Endothelial cell of umbilical vein (primary cell): Measurements from ENCODE around the gene BMERB1. TPM values are rescaled to one million over a fixed set of nuclear protein-coding genes. Genes with fewer than 3 reads are reported as not detected.

ENCODE experiments used
- BruUV-seq: library from RNA; stranded (reverse); fragments of 400-500 nt; replicated peaks from 2 replicates; lab custom pipeline; 2021; lab: Mats Ljungman, UMichigan
- CTCF ChIA-PET: fragments of 300-600, 350-600 bp; sonication (Branson Sonifier 250); formaldehyde crosslinking; loops from one replicate; lab custom pipeline; 2021; ENCODE audit warnings: antibody characterized with exemption, inconsistent platforms; lab: Charles Lee
- POLR2A ChIA-PET: fragments of 300-600, 350-600 bp; sonication (Branson Sonifier 250); formaldehyde crosslinking; loops from one replicate; lab custom pipeline; 2021; ENCODE audit warnings: antibody characterized with exemption, inconsistent platforms; lab: Charles Lee
- DNase-seq: peaks from one replicate; pipeline ENCODE4 v3.0.0-alpha.2; 2011; ENCODE audit warnings: low read depth, low spot score
- FAIRE-seq: peaks from 2 replicates; lab custom pipeline; 2011; peaks lifted over from hg19 to GRCh38; lab: Jason Lieb, UNC
- H2AFZ ChIP-seq: 2 replicates; pipeline ENCODE4 v1.6.0; 2012; ENCODE audit warnings: low read depth, low read length, control low read depth, inconsistent platforms
- H3K27ac ChIP-seq: 2 replicates; pipeline ENCODE4 v1.5.1; 2011; ENCODE audit warnings: low read depth, mild to moderate bottlenecking, control low read depth, low read length, moderate library complexity; ENCODE audit not compliant: insufficient read depth
- H3K27me3 ChIP-seq, 2 experiments: 2 replicates each; pipeline versions ENCODE4 v1.6.0 to v1.6.1; 2011; ENCODE audit warnings: low read length in 2 of 2, mixed read lengths in 1 of 2; ENCODE audit not compliant: control insufficient read depth in 2 of 2, insufficient read depth in 2 of 2
- H3K36me3 ChIP-seq, 2 experiments: 2 replicates in 1 of 2; 3 replicates in 1 of 2; pipeline ENCODE4 v1.5.1; 2011; ENCODE audit warnings: low read length in 2 of 2, mild to moderate bottlenecking in 1 of 2, moderate library complexity in 1 of 2; ENCODE audit not compliant: control insufficient read depth in 2 of 2, insufficient read depth in 2 of 2; ENCODE audit errors: extremely low read depth in 1 of 2
- H3K4me1 ChIP-seq: 3 replicates; pipeline ENCODE4 v1.5.1; 2011; ENCODE audit warnings: mild to moderate bottlenecking, low read length; ENCODE audit not compliant: control insufficient read depth, insufficient read depth; ENCODE audit errors: extremely low read depth
- H3K4me2 ChIP-seq: 2 replicates; pipeline ENCODE4 v1.6.1; 2011; ENCODE audit warnings: low read length, control low read depth, mixed read lengths; ENCODE audit not compliant: insufficient read depth
- H3K4me3 ChIP-seq, 3 experiments: fragments of 200-600 bp in 1 of 3; sonication (generic), shearing (Covaris generic) in 1 of 3; replicated peaks in 1 of 3; 2 replicates each; pipeline ENCODE4 v1.5.1; 2011 to 2016; ENCODE audit warnings: control low read depth in 3 of 3, low read length in 3 of 3, mild to moderate bottlenecking in 2 of 3, inconsistent platforms in 1 of 3, low read depth in 1 of 3, moderate library complexity in 1 of 3; ENCODE audit not compliant: insufficient read depth in 1 of 3
- H3K79me2 ChIP-seq: 2 replicates; pipeline ENCODE4 v1.6.0; 2012; ENCODE audit warnings: low read length, inconsistent platforms; ENCODE audit not compliant: control insufficient read depth, insufficient read depth
- H3K9ac ChIP-seq: replicated peaks from 2 replicates; pipeline ENCODE3; 2011; ENCODE audit warnings: low read length, control low read depth; ENCODE audit not compliant: insufficient read depth; ENCODE audit errors: extremely low read depth
- H3K9me1 ChIP-seq: replicated peaks from 3 replicates; pipeline ENCODE4 v1.6.0; 2011; ENCODE audit warnings: mild to moderate bottlenecking, low read length; ENCODE audit not compliant: control insufficient read depth, insufficient read depth; ENCODE audit errors: extremely low read depth
- H3K9me3 ChIP-seq: replicated peaks from 2 replicates; pipeline ENCODE4 v1.5.1; 2012; ENCODE audit warnings: low read length, inconsistent platforms; ENCODE audit not compliant: control insufficient read depth, insufficient read depth
- H4K20me1 ChIP-seq: replicated peaks from 2 replicates; pipeline ENCODE3; 2011; ENCODE audit warnings: mild to moderate bottlenecking, low read length; ENCODE audit not compliant: control insufficient read depth, insufficient read depth; ENCODE audit errors: extremely low read depth
- EZH2 ChIP-seq: IDR thresholded peaks from 2 replicates; pipeline ENCODE4 v1.6.1; 2012; ENCODE audit warnings: borderline replicate concordance, low read depth, mild to moderate bottlenecking, moderate library complexity, low read length, inconsistent platforms; ENCODE audit not compliant: severe bottlenecking
- FOS ChIP-seq: IDR thresholded peaks from 2 replicates; pipeline ENCODE4 v1.6.1; 2011; ENCODE audit warnings: mild to moderate bottlenecking, low read length, moderate library complexity, borderline replicate concordance; ENCODE audit not compliant: insufficient read depth
- GATA2 ChIP-seq: IDR thresholded peaks from 2 replicates; pipeline ENCODE4 v1.7.0; 2011; ENCODE audit warnings: low read depth, mild to moderate bottlenecking, moderate library complexity, mixed read lengths, low read length; ENCODE audit not compliant: insufficient read length, insufficient read depth
- JUN ChIP-seq: IDR thresholded peaks from 2 replicates; pipeline ENCODE4 v1.6.1; 2011; ENCODE audit warnings: borderline replicate concordance, low read depth; ENCODE audit not compliant: insufficient read length, insufficient read depth
- MAX ChIP-seq: IDR thresholded peaks from 2 replicates; pipeline ENCODE4 v1.6.1; 2011; ENCODE audit not compliant: insufficient read depth, insufficient read length
- MYC ChIP-seq: IDR thresholded peaks from one replicate; pipeline ENCODE4 v1.6.1; 2011; ENCODE audit warnings: mild to moderate bottlenecking, low read depth, low read length
- POLR2A ChIP-seq: IDR thresholded peaks from 2 replicates; pipeline ENCODE4 v1.6.1; 2012; ENCODE audit warnings: low read depth, mild to moderate bottlenecking, control low read depth, low read length
- POLR2AphosphoS5 ChIP-seq: IDR thresholded peaks from 2 replicates; pipeline ENCODE4 v1.6.1; 2012; ENCODE audit warnings: low read depth, mild to moderate bottlenecking, control low read depth, low read length, moderate library complexity; ENCODE audit not compliant: insufficient read depth
- dilution Hi-C: fragments of 300-500 bp; cut with MboI; formaldehyde crosslinking; loops from one replicate; pipeline ENCODE4 v1.15.0; 2019; ENCODE audit warnings: low sequenced_read_pairs; ENCODE audit not compliant: extremely low pct_ligation_motif_present
- intact Hi-C: fragments of 100-400 bp; cut with micrococcal nuclease; formaldehyde crosslinking; loops from one replicate; pipeline ENCODE4 v1.10.0; 2022
- polyA plus RNA-seq, 4 experiments: library from polyadenylated mRNA; depleted of rRNA in 3 of 4; stranded (reverse) in 3 of 4; unstranded in 1 of 4; fragments of >200 nt; gene quantifications; 2 replicates each; pipeline versions ENCODE4 v1.2.1 to v1.2.3, GENCODE V29; 2011 to 2012; ENCODE audit warnings: missing spikeins in 1 of 4
- total RNA-seq: library from RNA; stranded (reverse); gene quantifications from 2 replicates; pipeline ENCODE4 v1.2.3, GENCODE V29; 2021
- TF ChIP-seq, protein P1 (sequence below), 2 donors: IDR thresholded peaks; 1 replicate in 1 of 2; 2 replicates in 1 of 2; pipeline ENCODE4 v1.5.1; 2011; ENCODE audit warnings: low read length in 2 of 2, mild to moderate bottlenecking in 2 of 2, moderate library complexity in 2 of 2, control low read depth in 1 of 2, inconsistent platforms in 1 of 2, low read depth in 1 of 2; ENCODE audit not compliant: insufficient read depth in 1 of 2; ENCODE audit errors: extremely low read depth in 1 of 2

BMERB1 gene
- total and polyA plus RNA-seq, 2 donors (not counting 3 experiments of a cell fraction or from before 2014, with no cell fraction given) = 14.1 to 17.4 TPM

- H2AFZ ChIP-seq = no peak overlapping the region
- H3K27ac ChIP-seq = no peak overlapping the region
- H3K27me3 ChIP-seq = no peaks in the 10 kb centered on the region
- no peak overlapping the region for H3K9ac ChIP-seq
- H4K20me1 ChIP-seq = no peaks in the 10 kb centered on the region
- TF ChIP-seq POLR2AphosphoS5 = no peak
- TF ChIP-seq MYC = no peak
- no peak for TF ChIP-seq MAX
- TF ChIP-seq EZH2 = no peak
- no peak for TF ChIP-seq FOS
- TF ChIP-seq GATA2 = no peak
- TF ChIP-seq POLR2A = no peak
- no peak for TF ChIP-seq JUN
- TF ChIP-seq, protein P1, sequence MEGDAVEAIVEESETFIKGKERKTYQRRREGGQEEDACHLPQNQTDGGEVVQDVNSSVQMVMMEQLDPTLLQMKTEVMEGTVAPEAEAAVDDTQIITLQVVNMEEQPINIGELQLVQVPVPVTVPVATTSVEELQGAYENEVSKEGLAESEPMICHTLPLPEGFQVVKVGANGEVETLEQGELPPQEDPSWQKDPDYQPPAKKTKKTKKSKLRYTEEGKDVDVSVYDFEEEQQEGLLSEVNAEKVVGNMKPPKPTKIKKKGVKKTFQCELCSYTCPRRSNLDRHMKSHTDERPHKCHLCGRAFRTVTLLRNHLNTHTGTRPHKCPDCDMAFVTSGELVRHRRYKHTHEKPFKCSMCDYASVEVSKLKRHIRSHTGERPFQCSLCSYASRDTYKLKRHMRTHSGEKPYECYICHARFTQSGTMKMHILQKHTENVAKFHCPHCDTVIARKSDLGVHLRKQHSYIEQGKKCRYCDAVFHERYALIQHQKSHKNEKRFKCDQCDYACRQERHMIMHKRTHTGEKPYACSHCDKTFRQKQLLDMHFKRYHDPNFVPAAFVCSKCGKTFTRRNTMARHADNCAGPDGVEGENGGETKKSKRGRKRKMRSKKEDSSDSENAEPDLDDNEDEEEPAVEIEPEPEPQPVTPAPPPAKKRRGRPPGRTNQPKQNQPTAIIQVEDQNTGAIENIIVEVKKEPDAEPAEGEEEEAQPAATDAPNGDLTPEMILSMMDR (IDR thresholded peaks at IDR 0.05; ENCODE audit: extremely low read depth in 1 of 2, insufficient read depth in 1 of 2, low read depth in 1 of 2, low read length in 2 of 2) = no peak
- no peak overlapping the region for H3K4me3 ChIP-seq
- H3K4me2 ChIP-seq = no peak overlapping the region
- intact Hi-C loops (no loop called here), dilution Hi-C loops (no loop called here)
- ChIA-PET POLR2A (no interaction called here), CTCF (interaction anchor here (1.5 to 3.5 kb wide), 2 partner anchors 9 to 16 kb away, joined by 4 to 15 read pairs; partner anchors contain the start of gene BMERB1)
- no peaks in the 10 kb centered on the region for H3K9me1 ChIP-seq
- no peaks in the 10 kb centered on the region for H3K36me3 ChIP-seq
- DNase-seq (no peak), FAIRE-seq (no peak)
- H3K79me2 ChIP-seq = no peaks in the 10 kb centered on the region
- BruUV-seq = no TSS peak
- H3K9me3 ChIP-seq = no peaks in the 10 kb centered on the region
- peaks cover 3% of the 10 kb centered on the region for H3K4me1 ChIP-seq
Observed at GRCh38 chr16:15443753-15444152, 9.4 kb downstream of the BMERB1 start.
